ENCODE results near the gene RNU5B-1. TPM values are rescaled to one million over a fixed set of nuclear protein-coding genes. Genes with fewer than 3 reads are reported as not detected.

RNU5B-1 gene
- total RNA-seq, 1 donor from 2014 or later = not detected

GRCh38 chr15:65329288-65329983, 25.0 kb downstream of the RNU5B-1 start:
- no peak for DNase-seq

- no peak for DNase-seq
Measured at GRCh38 chr15:65329984-65330735, 25.7 kb downstream of the RNU5B-1 start.

GRCh38 chr15:65330934-65331645, 26.6 kb downstream of the RNU5B-1 start:
- DNase-seq = peak; percentile 21

- DNase-seq = no peak
Measured at GRCh38 chr15:65331811-65332210, 27.3 kb downstream of the RNU5B-1 start.

GRCh38 chr15:65332391-65333147, 28.1 kb downstream of the RNU5B-1 start:
- DNase-seq = no peak

- DNase-seq = no peak
Measured at GRCh38 chr15:65333148-65333820, 28.8 kb downstream of the RNU5B-1 start.

GRCh38 chr15:65333856-65334255, 29.4 kb downstream of the RNU5B-1 start:
- DNase-seq = no peak

GRCh38 chr15:65334586-65335231, 30.2 kb downstream of the RNU5B-1 start:
- no peak for DNase-seq

- DNase-seq = no peak
Measured at GRCh38 chr15:65335278-65336055, 31.0 kb downstream of the RNU5B-1 start.

GRCh38 chr15:65336493-65337435, 32.3 kb downstream of the RNU5B-1 start:
- no peak for DNase-seq

- DNase-seq = no peak
Measured at GRCh38 chr15:65337436-65338070, 33.1 kb downstream of the RNU5B-1 start.

GRCh38 chr15:65338366-65338765, 33.9 kb downstream of the RNU5B-1 start:
- DNase-seq = no peak

- DNase-seq = no peak
Measured at GRCh38 chr15:65338823-65339222, 34.3 kb downstream of the RNU5B-1 start.

GRCh38 chr15:65339416-65339815, 34.9 kb downstream of the RNU5B-1 start:
- DNase-seq = no peak

GRCh38 chr15:65339920-65340319, 35.4 kb downstream of the RNU5B-1 start:
- no peak for DNase-seq

- DNase-seq = no peak
Measured at GRCh38 chr15:65342493-65342892, 38.0 kb downstream of the RNU5B-1 start.

GRCh38 chr15:65343374-65343981, 39.0 kb downstream of the RNU5B-1 start:
- DNase-seq = no peak

- no peak for DNase-seq
Measured at GRCh38 chr15:65344214-65344913, 39.9 kb downstream of the RNU5B-1 start.
